B cell (primary cell): ENCODE results near the gene CSNK2B.

Experiments used
- EZH2 ChIP-seq: IDR thresholded peaks from 2 replicates; pipeline ENCODE4 v1.6.1; 2012; ENCODE audit warnings: borderline replicate concordance, low read depth, mild to moderate bottlenecking, moderate library complexity, low read length; ENCODE audit not compliant: insufficient read depth, poor library complexity, severe bottlenecking
- TF ChIP-seq, protein P1 (sequence below): fragments of 200-600 bp; IDR thresholded peaks from one replicate; pipeline ENCODE4 v1.8.0; 2022; ENCODE audit warnings: antibody characterized with exemption, mild to moderate bottlenecking

DNA sequence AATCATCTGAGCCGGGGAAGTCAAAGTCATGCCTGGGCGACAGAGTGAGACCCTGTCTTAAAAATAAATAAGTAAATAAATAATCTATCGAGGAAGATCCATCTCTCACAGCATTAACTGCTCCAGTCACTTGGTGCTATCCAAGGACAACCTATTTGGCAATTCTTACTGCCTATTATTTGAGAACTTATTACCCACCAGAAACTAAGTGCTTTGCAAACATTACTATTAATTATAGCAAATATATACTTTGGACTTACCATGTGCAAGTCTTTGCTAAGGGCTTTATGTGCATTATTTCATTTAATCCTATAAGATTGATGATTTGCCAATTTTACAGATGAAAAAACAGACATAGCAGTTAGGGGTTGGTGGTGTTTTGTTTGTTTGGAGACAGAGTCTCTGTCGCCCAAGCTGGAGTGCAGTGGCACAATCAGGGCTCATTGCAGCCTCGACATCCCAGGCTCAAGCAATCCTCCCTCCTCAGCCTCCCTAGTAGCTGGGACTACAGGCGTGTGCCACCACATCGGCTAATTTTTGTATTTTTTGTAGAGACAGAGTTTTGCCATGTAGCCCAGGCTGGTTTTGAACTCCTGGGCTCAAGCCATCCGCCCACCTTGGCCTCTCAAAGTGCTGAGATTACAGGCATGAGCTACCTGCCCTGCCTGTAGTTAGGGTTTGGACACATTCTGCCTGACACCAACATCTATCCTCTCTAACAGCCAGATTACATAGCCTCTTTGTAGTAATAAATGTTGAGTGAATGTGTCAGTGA is 11.1 kb upstream of the CSNK2B start:
- TF ChIP-seq, protein P1, sequence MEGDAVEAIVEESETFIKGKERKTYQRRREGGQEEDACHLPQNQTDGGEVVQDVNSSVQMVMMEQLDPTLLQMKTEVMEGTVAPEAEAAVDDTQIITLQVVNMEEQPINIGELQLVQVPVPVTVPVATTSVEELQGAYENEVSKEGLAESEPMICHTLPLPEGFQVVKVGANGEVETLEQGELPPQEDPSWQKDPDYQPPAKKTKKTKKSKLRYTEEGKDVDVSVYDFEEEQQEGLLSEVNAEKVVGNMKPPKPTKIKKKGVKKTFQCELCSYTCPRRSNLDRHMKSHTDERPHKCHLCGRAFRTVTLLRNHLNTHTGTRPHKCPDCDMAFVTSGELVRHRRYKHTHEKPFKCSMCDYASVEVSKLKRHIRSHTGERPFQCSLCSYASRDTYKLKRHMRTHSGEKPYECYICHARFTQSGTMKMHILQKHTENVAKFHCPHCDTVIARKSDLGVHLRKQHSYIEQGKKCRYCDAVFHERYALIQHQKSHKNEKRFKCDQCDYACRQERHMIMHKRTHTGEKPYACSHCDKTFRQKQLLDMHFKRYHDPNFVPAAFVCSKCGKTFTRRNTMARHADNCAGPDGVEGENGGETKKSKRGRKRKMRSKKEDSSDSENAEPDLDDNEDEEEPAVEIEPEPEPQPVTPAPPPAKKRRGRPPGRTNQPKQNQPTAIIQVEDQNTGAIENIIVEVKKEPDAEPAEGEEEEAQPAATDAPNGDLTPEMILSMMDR, result no peak
- no peak for TF ChIP-seq EZH2
